Fibroblast of skin of back (primary cell): ENCODE data around the gene NAE1. TPM values are rescaled to one million over a fixed set of nuclear protein-coding genes. Genes with fewer than 3 reads are reported as not detected.
"Not testable (repeated sequence)": the region's sequence is repeated elsewhere in the genome, so short reads cannot be mapped to it uniquely, and the experiment has no call there.

Source experiments
- DNase-seq: peaks from one replicate; pipeline ENCODE4 v3.0.0-alpha.2; 2013
- polyA plus RNA-seq, 2 experiments: library from polyadenylated mRNA; unstranded; fragments of 120-200 nt; gene quantifications; one replicate each; pipeline ENCODE4 v1.2.1, GENCODE V29; 2013; ENCODE audit not compliant: insufficient read length in 2 of 2

NAE1 gene
- 63.0 TPM for polyA plus RNA-seq (2013, experiment 1 of 2; ENCODE audit: insufficient read length)
- polyA plus RNA-seq (2013, experiment 2 of 2; ENCODE audit: insufficient read length), result 49.1 TPM

- DNase-seq, result peak; percentile 83
Measured at GRCh38 chr16:66830422-66831404, at the start of gene NAE1. Gene NAE1, minus strand, starts transcription at chr16:66830976. Its CDS starts 77 bp downstream, at chr16:66830899.

DNA sequence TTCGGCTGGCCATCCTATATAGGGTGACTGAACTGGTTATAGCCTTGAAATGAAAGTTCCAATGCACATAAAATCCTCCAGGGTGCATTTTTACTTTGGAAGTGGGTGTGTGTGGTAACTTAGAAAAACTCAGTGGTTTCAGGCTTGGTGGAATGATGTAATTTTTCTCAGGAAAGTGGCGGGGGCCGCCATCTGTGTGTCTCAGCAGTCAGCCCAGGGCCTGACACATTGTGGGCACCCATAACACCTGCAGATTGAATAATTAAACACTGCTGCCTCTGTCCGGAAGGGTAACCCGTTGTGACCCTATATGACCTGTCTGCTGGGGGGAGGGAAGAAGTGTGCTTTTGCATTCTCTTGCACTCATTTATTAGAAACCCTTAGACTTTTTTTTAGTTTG lies 47.3 kb upstream of the NAE1 start:
- peak; percentile 14 for DNase-seq

GRCh38 chr16:66874079-66874775 lies 43.5 kb upstream of the NAE1 start:
- peak; percentile 47 for DNase-seq

GRCh38 chr16:66873685-66874055 lies 42.9 kb upstream of the NAE1 start:
- no peak for DNase-seq

DNA sequence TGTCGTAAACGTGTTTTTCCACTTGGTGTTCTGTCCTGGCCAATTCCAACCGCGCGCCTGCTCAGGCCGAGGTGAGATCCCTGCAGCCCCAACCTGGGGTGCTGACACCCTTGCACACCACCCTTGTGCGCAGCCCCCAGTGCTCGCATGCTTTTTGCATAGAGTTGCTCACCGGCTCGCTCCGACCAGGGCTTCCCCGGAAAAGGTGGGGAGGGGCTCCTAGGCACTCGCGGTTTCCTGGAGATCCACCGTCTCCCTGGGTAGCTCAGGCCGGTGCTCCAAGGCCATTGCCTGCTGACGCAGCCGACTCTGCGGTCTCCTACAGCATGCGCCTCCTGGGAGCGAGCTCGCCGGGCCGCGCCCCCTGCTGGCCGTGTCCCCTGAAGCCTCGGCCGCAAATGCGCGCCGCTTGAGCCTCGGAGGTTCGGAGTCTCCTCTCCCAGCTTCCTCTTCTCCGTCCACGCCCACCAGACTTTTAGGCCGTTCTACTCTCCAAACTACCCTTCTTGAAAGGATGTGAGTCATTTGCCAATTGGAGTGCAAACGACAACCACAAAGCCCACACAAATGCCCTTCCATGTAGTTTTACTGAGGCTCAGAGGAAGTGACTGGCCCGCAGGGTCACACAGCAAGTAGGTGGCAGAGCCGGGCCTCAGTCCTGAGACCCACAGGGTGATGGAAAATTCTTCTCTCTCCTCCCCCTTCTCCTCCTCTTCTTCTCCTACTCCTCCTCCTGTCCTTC lies 42.3 kb upstream of the NAE1 start:
- peak; percentile 100 for DNase-seq

DNA sequence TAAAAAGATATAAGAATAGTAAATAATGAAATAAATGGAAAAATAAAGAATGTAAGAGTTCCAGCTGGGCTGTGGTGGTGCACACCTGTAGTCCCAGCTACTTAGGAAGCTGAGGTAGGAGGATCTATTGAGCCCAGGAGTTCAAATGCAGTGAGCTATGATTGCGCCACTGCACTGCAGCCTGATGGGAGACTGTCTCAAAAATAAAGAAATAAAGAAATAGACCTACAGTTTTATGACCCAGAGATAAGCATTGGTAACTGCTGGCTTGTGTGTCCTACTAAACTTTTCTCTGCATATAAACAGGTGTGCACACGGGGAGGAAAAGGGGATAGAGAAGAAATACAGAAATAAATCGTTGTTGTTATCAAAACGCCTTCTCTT lies 41.8 kb upstream of the NAE1 start:
- no peak for DNase-seq

DNA sequence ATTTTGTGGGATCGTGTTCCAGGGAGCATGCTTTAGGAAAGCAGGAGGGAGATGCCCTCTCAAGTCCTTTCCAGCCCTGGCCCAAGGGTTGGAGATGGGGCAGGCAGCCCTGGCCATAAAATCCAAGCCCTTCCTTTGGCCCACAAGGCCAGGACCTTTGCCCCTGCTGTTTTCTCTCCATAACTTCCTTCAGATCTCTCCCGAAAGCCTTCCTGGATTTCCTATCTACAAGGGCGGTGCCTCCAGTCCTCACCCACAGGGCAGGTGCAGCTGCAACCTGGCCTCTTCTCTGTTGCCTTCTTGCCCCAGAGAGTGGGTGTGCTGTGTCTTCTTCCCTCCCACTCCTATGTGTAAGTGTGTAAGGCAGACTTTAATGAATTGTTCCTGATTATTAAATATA lies 41.1 kb upstream of the NAE1 start:
- DNase-seq, result no peak

DNA sequence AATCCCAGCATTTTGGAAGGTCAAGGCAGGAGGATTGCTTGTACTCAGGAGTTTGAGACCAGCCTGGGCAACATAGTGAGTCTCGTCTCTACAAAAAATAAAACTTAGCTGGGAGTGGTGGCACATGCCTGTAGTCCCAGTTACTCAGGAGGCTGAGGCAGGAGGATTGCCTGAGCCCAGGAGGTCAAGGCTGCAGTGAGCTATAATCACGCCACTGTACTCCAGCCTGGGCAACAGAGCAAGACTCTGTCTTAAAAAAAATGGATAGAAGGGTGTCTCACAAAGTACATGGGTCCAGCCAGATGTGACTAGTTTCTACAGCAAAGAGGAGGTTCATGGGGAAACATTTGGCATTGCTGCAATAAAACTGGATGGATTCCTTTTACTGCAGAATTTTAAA lies 40.6 kb upstream of the NAE1 start:
- DNase-seq, result not testable (repeated sequence)

- no peak for DNase-seq
Measured at GRCh38 chr16:66869424-66869823, 38.6 kb upstream of the NAE1 start.

DNA sequence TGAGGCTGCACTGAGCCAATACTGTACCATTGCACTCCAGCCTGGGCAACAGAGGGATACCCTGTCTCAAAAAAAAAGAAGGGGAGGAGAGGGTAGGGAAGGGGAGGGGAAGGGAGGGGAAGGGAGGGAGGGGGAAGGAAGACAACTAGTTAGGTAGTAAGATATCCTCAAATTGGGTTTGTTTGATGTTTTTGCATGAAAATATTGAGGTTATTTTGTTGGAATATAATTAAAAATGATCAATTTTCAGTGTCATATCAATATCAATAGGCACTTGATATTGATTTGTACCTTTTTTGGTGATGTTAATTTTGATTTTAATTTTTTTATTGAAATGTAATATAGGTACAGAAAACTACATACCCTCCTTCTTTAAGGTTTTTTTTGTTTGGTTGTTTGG lies 32.9 kb upstream of the NAE1 start:
- DNase-seq, result no peak

DNA sequence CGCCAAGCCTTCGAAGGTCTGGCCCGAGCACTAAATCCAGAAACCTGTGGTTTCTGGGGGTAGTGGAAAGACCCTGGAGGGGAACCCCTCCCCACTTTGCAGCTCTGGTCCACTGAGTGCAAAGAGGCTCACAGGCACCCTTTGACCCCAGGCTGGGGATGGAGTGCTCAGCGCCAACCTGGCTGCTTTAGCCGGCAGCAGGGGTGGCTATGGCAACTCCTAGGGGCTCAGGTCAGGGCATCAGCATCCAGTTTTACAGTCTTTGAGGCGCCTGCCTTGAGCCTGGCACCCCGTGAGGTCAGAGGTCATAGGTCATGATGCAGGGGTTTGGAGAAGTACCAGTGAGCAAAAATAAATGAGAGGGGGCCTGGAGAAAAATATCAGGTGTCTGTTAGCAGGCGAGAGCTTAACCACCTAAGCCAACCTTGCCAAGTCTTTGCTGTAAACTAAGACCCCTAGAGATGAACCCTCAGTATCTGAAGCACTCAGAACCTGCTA lies 31.3 kb upstream of the NAE1 start:
- DNase-seq, result no peak

DNA sequence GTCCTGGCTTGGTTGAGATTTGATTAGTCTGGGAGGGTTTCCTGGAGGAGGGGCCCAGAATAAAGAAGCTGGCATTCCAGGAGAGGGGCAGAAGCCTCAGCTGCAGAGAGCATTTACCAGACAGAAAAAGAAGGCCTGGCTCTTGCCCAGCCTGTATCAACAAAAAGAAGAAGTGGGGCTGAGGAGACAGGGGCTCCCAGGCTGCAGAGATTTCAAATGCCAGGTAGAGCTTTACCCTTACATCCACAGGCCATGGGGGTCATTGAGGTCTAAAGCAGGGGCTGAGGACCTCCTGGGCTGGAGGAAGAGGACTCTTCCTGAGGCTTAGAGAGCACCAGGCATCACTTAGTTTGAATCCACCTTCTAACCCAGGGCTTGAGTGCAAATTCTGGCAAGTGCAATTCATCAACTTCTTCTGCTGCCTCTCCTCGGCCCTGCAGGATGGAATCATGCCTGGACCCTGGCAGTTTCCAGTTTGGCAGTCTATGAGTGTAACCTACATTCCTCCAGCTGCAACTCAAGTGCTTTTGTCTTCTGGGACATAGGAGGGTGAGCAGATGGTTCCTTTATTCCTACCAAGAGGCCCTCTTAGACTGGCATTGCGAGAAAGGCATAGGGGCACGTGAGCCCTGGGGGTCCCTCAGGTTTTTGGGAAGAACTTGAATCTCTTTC lies 28.8 kb upstream of the NAE1 start:
- DNase-seq, result no peak

- peak; percentile 54 for DNase-seq
Measured at GRCh38 chr16:66858740-66859396, 28.1 kb upstream of the NAE1 start.

- DNase-seq, result no peak
Measured at GRCh38 chr16:66857437-66857836, 26.7 kb upstream of the NAE1 start.

DNA sequence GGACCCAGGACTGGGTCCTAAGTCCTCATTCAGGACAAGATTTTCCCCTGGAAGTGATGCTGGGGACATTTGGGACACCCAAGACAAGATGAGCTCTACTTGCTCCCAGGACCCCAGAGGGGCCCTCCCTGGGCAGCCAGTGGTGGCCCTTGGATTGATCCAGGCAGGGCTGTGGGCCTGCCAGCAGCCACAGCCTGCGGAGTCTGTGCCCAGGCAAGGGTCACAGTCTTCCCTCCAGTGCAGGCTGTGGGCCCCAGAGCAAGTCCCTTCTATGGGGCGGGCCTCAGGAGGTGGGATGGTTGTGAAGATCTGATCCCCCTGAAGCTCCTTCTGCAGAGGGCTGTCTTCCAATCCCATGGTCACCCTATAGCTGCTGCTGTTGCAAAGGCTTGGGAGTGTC lies 26.0 kb upstream of the NAE1 start:
- DNase-seq, result no peak

- no peak for DNase-seq
Measured at GRCh38 chr16:66856184-66856730, 25.5 kb upstream of the NAE1 start.

DNA sequence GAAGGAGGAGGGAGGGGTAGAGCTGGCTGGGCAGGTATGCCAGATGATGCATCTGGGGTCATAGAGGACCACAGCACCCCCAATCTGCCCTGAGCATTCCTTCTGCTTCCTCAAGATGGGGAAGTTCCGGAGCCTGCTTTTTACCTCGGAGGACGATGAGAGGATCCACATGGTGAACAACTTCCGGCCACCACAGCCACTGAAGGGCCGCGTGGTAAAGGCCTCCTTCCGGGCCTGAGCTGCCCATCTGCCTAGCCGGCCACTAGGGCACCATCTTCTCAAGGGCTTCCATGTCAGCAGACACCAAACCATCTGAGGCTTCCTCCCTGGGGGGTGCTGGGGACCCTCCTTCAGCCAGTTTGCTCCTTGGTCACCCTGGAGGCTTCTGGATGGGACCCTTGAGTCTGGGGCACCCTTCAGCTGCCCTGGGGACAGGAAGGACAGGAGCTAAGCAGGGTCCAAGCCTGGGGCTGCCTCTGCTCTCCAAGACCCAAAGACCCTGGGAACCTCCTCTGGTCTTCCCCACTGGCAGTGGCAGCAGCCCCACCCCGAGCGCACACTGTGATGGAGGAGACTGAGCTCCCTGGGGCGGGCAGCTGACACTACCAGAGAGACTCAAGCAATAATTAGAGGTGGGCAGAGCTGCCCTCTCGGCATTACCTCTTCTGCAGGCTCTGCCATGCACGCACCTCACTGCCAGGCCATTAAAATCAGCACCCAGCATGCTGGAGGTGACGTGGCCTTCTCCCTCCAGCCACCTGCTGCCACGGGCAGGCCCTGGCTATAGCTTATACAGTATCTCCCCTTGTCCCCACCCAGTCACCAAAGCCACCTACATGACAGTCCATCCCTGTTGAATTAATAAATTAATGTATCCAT lies 22.7 kb upstream of the NAE1 start:
- no peak for DNase-seq

DNA sequence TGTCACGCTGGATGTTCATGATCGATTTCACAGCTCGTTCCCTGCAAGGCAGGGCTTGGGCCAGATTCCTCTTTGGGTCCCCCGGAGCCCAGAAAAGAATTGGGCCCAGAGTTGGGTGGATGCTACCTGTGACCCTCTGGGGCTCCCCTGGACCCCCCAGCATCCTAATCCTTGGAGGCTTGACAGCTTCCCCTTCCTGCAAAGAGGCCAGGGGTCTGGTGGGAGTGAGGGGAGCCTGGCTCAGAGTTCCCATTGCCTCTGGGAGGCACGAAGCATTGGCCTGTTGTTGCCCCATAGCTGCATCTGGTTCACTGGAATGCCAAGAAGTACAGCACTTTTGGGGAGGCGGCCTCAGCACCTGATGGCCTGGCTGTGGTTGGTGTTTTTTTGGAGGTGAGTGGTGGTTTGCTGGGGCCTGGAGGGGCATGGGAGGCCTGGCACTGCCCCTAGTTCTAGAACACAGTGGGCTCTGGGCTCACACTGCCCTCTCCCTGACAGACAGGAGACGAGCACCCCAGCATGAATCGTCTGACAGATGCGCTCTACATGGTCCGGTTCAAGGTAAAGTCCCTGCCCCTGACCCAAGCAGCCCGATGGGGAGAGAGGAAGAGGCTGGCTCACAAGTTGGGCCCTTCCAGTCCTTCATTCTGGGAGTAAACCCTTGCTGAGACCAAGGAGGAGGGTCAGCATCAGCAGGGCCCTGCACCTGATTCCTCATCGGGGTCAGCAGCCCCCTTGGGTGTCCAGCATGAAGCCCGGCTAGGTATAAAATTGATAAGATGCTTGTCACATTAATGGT lies 20.6 kb upstream of the NAE1 start:
- DNase-seq, result no peak

- DNase-seq, result no peak
Measured at GRCh38 chr16:66850115-66850815, 19.5 kb upstream of the NAE1 start.
